ENCODE measurements around the gene RNU1-4.
"Not testable (repeated sequence)": the region's sequence is repeated elsewhere in the genome, so short reads cannot be mapped to it uniquely, and the experiment has no call there.

The RNU1-4 gene

DNA sequence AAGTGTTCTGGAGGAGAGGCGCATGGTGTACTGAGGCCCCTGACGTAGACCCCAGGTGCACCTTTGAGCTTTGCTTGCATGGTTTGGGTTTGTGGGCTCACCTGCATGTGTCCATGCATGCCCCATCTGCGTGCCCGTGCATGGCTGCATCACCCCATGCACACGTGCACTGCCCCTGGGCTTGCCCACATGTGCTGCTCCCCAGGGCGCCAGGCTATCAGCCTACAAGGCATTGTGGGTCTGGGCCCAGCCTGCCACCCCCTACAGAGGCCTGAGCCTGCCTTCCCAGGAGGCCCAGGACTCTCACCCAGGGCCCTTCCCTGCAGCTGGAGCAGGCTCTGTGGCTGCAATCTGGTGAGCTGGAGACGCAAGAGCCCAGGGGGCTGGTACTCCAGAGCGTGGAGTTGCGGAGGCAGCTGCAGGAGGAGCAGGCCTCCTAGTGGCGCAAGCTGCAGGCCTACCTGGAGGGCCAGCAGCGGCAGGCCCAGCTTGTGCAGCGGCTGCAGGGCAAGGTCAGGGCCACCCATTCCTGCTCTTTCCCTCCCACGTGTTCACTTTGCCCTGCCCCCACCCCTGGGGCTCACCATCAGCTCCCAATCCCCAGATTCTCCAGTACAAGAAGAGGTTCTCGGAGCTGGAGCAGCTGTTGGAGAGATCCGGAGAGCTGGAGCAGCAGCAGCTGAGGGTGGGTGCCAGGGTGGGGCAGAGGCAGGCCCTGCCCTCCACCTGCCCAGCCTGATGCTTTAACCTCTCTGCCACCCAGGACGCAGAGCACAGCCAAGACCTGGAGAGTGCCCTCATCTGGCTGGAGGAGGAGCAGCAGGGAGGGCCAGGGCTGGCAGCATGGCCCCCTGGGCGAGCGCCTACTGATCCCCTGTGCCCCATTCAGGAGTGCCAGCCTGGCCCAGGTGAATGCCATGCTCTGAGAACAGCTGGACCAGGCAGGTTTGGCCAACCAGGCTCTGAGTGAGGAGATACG is 9.9 kb downstream of the RNU1-4 start:
- not testable (repeated sequence) for H3K36me3 ChIP-seq (replicated peaks in 1 of 2; ENCODE audit: control insufficient read depth in 2 of 2, insufficient read depth in 2 of 2, low read length in 2 of 2); H2BK12ac ChIP-seq (ENCODE audit: low read length); H3K9ac ChIP-seq (ENCODE audit: low read depth, low read length, poor library complexity); H2AFZ ChIP-seq (ENCODE audit: low read length); H3K23ac ChIP-seq (ENCODE audit: low read depth, low read length, poor library complexity); H2AK5ac ChIP-seq (ENCODE audit: low read depth, low read length); H3K14ac ChIP-seq (ENCODE audit: low read length); H3K18ac ChIP-seq (ENCODE audit: low read length); H3K4me1 ChIP-seq (ENCODE audit: control insufficient read depth in 2 of 2, insufficient read depth in 1 of 2, low read depth in 1 of 2, low read length in 2 of 2); H2BK15ac ChIP-seq (ENCODE audit: low read length); H3K27ac ChIP-seq (replicated peaks; ENCODE audit: low read length); H2BK5ac ChIP-seq (ENCODE audit: low read length); H3K4me3 ChIP-seq (ENCODE audit: low read length in 2 of 2); H3K79me1 ChIP-seq (ENCODE audit: low read depth, low read length); H3K4ac ChIP-seq (ENCODE audit: low read length); H3K9me3 ChIP-seq (replicated peaks in 1 of 2; ENCODE audit: control insufficient read depth in 2 of 2, insufficient read depth in 1 of 2, low read depth in 1 of 2, low read length in 2 of 2); H3K27me3 ChIP-seq (ENCODE audit: control insufficient read depth in 3 of 3, insufficient read depth in 3 of 3, low read depth in 1 of 3, low read length in 3 of 3); H4K91ac ChIP-seq (ENCODE audit: low read depth, low read length, poor library complexity); H3K4me2 ChIP-seq (ENCODE audit: insufficient read depth, low read length, poor library complexity, severe bottlenecking); H4K8ac ChIP-seq (ENCODE audit: low read depth, low read length); DNase-seq (ENCODE audit: low spot score); H2BK120ac ChIP-seq (ENCODE audit: low read depth, low read length)
- WGBS, 2 donors (ENCODE audit: extremely low coverage in 2 of 2, insufficient read length in 2 of 2, insufficient replicate concordance in 1 of 2) = no CpG with 5 or more reads among the region's 19 CpGs

DNA sequence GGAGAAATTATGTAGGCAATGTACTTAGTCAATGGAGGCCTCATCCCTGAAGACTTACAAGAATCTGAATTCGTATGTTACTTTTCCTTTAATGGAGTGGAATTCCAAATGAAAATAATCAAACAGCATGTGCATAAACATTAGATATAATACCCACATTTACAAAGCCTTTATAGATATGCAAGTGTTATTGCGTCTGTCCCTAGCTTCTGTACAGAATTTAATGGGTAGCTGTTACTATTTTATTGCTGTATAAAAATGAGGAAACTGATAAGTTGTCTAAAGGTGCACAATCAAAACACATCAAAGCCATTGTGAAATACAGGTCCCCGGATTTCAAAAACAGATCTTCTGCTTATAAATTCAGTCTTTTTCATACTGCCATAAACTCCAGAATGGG is 12.5 kb downstream of the RNU1-4 start:
- not testable (repeated sequence) for H3K27ac ChIP-seq (replicated peaks; ENCODE audit: low read length); H2AFZ ChIP-seq (ENCODE audit: low read length); H3K4me1 ChIP-seq (ENCODE audit: control insufficient read depth in 2 of 2, insufficient read depth in 1 of 2, low read depth in 1 of 2, low read length in 2 of 2); H3K36me3 ChIP-seq (replicated peaks in 1 of 2; ENCODE audit: control insufficient read depth in 2 of 2, insufficient read depth in 2 of 2, low read length in 2 of 2); H2AK5ac ChIP-seq (ENCODE audit: low read depth, low read length); H4K8ac ChIP-seq (ENCODE audit: low read depth, low read length); H3K23ac ChIP-seq (ENCODE audit: low read depth, low read length, poor library complexity); H3K27me3 ChIP-seq (ENCODE audit: control insufficient read depth in 3 of 3, insufficient read depth in 3 of 3, low read depth in 1 of 3, low read length in 3 of 3); H3K18ac ChIP-seq (ENCODE audit: low read length); H4K91ac ChIP-seq (ENCODE audit: low read depth, low read length, poor library complexity); H3K14ac ChIP-seq (ENCODE audit: low read length); H2BK12ac ChIP-seq (ENCODE audit: low read length); H3K79me1 ChIP-seq (ENCODE audit: low read depth, low read length); DNase-seq (ENCODE audit: low spot score); H3K4me2 ChIP-seq (ENCODE audit: insufficient read depth, low read length, poor library complexity, severe bottlenecking); H2BK15ac ChIP-seq (ENCODE audit: low read length); H3K9ac ChIP-seq (ENCODE audit: low read depth, low read length, poor library complexity); H3K4me3 ChIP-seq (ENCODE audit: low read length in 2 of 2); H2BK5ac ChIP-seq (ENCODE audit: low read length); H3K4ac ChIP-seq (ENCODE audit: low read length); H3K9me3 ChIP-seq (replicated peaks in 1 of 2; ENCODE audit: control insufficient read depth in 2 of 2, insufficient read depth in 1 of 2, low read depth in 1 of 2, low read length in 2 of 2); H2BK120ac ChIP-seq (ENCODE audit: low read depth, low read length)
- WGBS, 2 donors (ENCODE audit: extremely low coverage in 2 of 2, insufficient read length in 2 of 2, insufficient replicate concordance in 1 of 2) = no CpG with 5 or more reads among the region's 3 CpGs

DNA sequence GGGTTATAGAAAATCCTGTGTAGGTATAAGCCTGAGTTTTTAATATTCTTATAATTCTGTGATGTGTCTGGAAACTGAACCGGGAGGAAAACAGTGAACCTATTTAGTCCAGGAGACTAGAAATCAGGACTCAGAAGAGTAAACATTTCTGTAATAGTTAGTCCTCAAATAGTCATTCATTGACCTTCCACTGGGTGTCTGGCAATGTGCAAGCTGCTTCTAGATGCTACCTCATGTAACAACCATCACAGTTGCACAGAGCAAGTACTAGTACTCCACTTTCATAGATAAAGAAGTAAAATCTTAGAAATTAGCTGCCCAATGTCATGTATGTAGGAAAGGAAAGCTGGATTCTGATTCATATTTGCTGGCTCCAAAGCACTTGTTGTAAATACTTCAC is 15.1 kb downstream of the RNU1-4 start:
- H3K79me1 ChIP-seq (ENCODE audit: low read depth, low read length); H4K8ac ChIP-seq (ENCODE audit: low read depth, low read length); H2AFZ ChIP-seq (ENCODE audit: low read length); H2AK5ac ChIP-seq (ENCODE audit: low read depth, low read length); H3K4me3 ChIP-seq (ENCODE audit: low read length in 2 of 2); H3K36me3 ChIP-seq (replicated peaks in 1 of 2; ENCODE audit: control insufficient read depth in 2 of 2, insufficient read depth in 2 of 2, low read length in 2 of 2); H2BK120ac ChIP-seq (ENCODE audit: low read depth, low read length); H3K9ac ChIP-seq (ENCODE audit: low read depth, low read length, poor library complexity); DNase-seq (ENCODE audit: low spot score); H3K9me3 ChIP-seq (replicated peaks in 1 of 2; ENCODE audit: control insufficient read depth in 2 of 2, insufficient read depth in 1 of 2, low read depth in 1 of 2, low read length in 2 of 2); H3K23ac ChIP-seq (ENCODE audit: low read depth, low read length, poor library complexity); H3K4me2 ChIP-seq (ENCODE audit: insufficient read depth, low read length, poor library complexity, severe bottlenecking); H2BK12ac ChIP-seq (ENCODE audit: low read length); H3K27ac ChIP-seq (replicated peaks; ENCODE audit: low read length); H3K18ac ChIP-seq (ENCODE audit: low read length); H3K27me3 ChIP-seq (ENCODE audit: control insufficient read depth in 3 of 3, insufficient read depth in 3 of 3, low read depth in 1 of 3, low read length in 3 of 3); H2BK15ac ChIP-seq (ENCODE audit: low read length); H4K91ac ChIP-seq (ENCODE audit: low read depth, low read length, poor library complexity); H3K14ac ChIP-seq (ENCODE audit: low read length); H2BK5ac ChIP-seq (ENCODE audit: low read length); H3K4ac ChIP-seq (ENCODE audit: low read length); H3K4me1 ChIP-seq (ENCODE audit: control insufficient read depth in 2 of 2, insufficient read depth in 1 of 2, low read depth in 1 of 2, low read length in 2 of 2): not testable (repeated sequence)
- WGBS, 2 donors (ENCODE audit: extremely low coverage in 2 of 2, insufficient read length in 2 of 2, insufficient replicate concordance in 1 of 2) = no CpG with 5 or more reads among the region's 1 CpG

DNA sequence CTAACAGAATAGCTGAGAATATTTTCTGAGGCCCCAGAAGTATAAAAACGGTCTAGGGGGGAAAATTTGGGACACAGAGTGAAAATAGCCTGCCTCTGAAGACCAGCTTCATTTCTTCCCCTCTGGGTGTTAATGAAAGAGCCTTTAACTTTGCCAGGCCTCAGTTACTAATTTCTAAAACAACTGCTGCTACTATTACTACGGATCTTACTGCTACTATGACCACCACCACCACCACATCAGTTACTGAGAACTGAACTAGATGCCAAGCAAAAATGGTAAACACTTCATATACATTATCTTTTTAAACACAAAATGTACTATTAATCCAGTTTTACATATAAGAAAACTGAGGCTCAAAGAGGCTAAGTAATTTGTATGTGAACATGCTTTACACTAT is 15.6 kb downstream of the RNU1-4 start:
- not testable (repeated sequence) for H3K4me2 ChIP-seq (ENCODE audit: insufficient read depth, low read length, poor library complexity, severe bottlenecking); H3K23ac ChIP-seq (ENCODE audit: low read depth, low read length, poor library complexity); H2BK15ac ChIP-seq (ENCODE audit: low read length); H3K27ac ChIP-seq (replicated peaks; ENCODE audit: low read length); H3K4me1 ChIP-seq (ENCODE audit: control insufficient read depth in 2 of 2, insufficient read depth in 1 of 2, low read depth in 1 of 2, low read length in 2 of 2); H3K18ac ChIP-seq (ENCODE audit: low read length); H2BK12ac ChIP-seq (ENCODE audit: low read length); H4K8ac ChIP-seq (ENCODE audit: low read depth, low read length); H2BK120ac ChIP-seq (ENCODE audit: low read depth, low read length); H3K4me3 ChIP-seq (ENCODE audit: low read length in 2 of 2); H3K14ac ChIP-seq (ENCODE audit: low read length); H3K27me3 ChIP-seq (ENCODE audit: control insufficient read depth in 3 of 3, insufficient read depth in 3 of 3, low read depth in 1 of 3, low read length in 3 of 3); H3K4ac ChIP-seq (ENCODE audit: low read length); H3K9me3 ChIP-seq (replicated peaks in 1 of 2; ENCODE audit: control insufficient read depth in 2 of 2, insufficient read depth in 1 of 2, low read depth in 1 of 2, low read length in 2 of 2); H2BK5ac ChIP-seq (ENCODE audit: low read length); H3K9ac ChIP-seq (ENCODE audit: low read depth, low read length, poor library complexity); DNase-seq (ENCODE audit: low spot score); H4K91ac ChIP-seq (ENCODE audit: low read depth, low read length, poor library complexity); H2AK5ac ChIP-seq (ENCODE audit: low read depth, low read length); H3K36me3 ChIP-seq (replicated peaks in 1 of 2; ENCODE audit: control insufficient read depth in 2 of 2, insufficient read depth in 2 of 2, low read length in 2 of 2); H3K79me1 ChIP-seq (ENCODE audit: low read depth, low read length); H2AFZ ChIP-seq (ENCODE audit: low read length)
- WGBS, 2 donors (ENCODE audit: extremely low coverage in 2 of 2, insufficient read length in 2 of 2, insufficient replicate concordance in 1 of 2) = no CpG with 5 or more reads among the region's 2 CpGs

Data from neuronal stem cell (in vitro differentiated cells).